ENCODE results near the gene C17orf58.

C17orf58 gene

GRCh38 chr17:67994817-67995569 is 1.3 kb downstream of the C17orf58 start:
- H3K36me3 ChIP-seq (ENCODE audit: low read depth), result peaks cover 7% of the 10 kb centered on the region
- DNase-seq (ENCODE audit: low spot score) (no peak), ATAC-seq (ENCODE audit: low read depth) (peak; percentile 52)
- no peak for TF ChIP-seq CTCF (IDR thresholded peaks at IDR 0.05; ENCODE audit: poor library complexity, severe bottlenecking)
- H3K9me3 ChIP-seq (ENCODE audit: severe bottlenecking), result no peaks in the 10 kb centered on the region
- H3K27ac ChIP-seq (ENCODE audit: poor library complexity, severe bottlenecking), result peak overlapping the region; percentile 78
- H3K27me3 ChIP-seq (ENCODE audit: insufficient read depth, poor library complexity, severe bottlenecking), result no peaks in the 10 kb centered on the region
- H3K4me3 ChIP-seq (ENCODE audit: severe bottlenecking), result peak overlapping the region; percentile 36
- peaks cover 10% of the 10 kb centered on the region for H3K4me1 ChIP-seq (ENCODE audit: insufficient read depth, poor library complexity, severe bottlenecking)

GRCh38 chr17:67993998-67994361 is 2.3 kb downstream of the C17orf58 start:
- ATAC-seq (ENCODE audit: low read depth) (no peak), DNase-seq (ENCODE audit: low spot score) (no peak)
- Histone ChIP-seq H3K36me3 (ENCODE audit: low read depth) (peaks cover 7% of the 10 kb centered on the region), H3K4me3 (ENCODE audit: severe bottlenecking) (peak overlapping the region; percentile 48), H3K27ac (ENCODE audit: poor library complexity, severe bottlenecking) (peak overlapping the region; percentile 78), H3K4me1 (ENCODE audit: insufficient read depth, poor library complexity, severe bottlenecking) (peaks cover 10% of the 10 kb centered on the region), H3K27me3 (ENCODE audit: insufficient read depth, poor library complexity, severe bottlenecking) (no peaks in the 10 kb centered on the region), H3K9me3 (ENCODE audit: severe bottlenecking) (no peaks in the 10 kb centered on the region)
- TF ChIP-seq CTCF (IDR thresholded peaks at IDR 0.05; ENCODE audit: poor library complexity, severe bottlenecking), result no peak

GRCh38 chr17:67993153-67993997 is 2.9 kb downstream of the C17orf58 start:
- Histone ChIP-seq H3K4me1 (ENCODE audit: insufficient read depth, poor library complexity, severe bottlenecking) (peaks cover 10% of the 10 kb centered on the region), H3K4me3 (ENCODE audit: severe bottlenecking) (peak overlapping the region; percentile 48), H3K27ac (ENCODE audit: poor library complexity, severe bottlenecking) (peak overlapping the region; percentile 78), H3K27me3 (ENCODE audit: insufficient read depth, poor library complexity, severe bottlenecking) (no peaks in the 10 kb centered on the region), H3K9me3 (ENCODE audit: severe bottlenecking) (no peaks in the 10 kb centered on the region), H3K36me3 (ENCODE audit: low read depth) (peaks cover 7% of the 10 kb centered on the region)
- peak; percentile 55 for ATAC-seq (ENCODE audit: low read depth)
- TF ChIP-seq CTCF (IDR thresholded peaks at IDR 0.05; ENCODE audit: poor library complexity, severe bottlenecking), result no peak
- peak; percentile 82 for DNase-seq (ENCODE audit: low spot score)

GRCh38 chr17:67992548-67993152 is 3.6 kb downstream of the C17orf58 start:
- H3K9me3 ChIP-seq (ENCODE audit: severe bottlenecking), result no peaks in the 10 kb centered on the region
- ATAC-seq (ENCODE audit: low read depth), result no peak
- peaks cover 7% of the 10 kb centered on the region for H3K36me3 ChIP-seq (ENCODE audit: low read depth)
- H3K27me3 ChIP-seq (ENCODE audit: insufficient read depth, poor library complexity, severe bottlenecking), result no peaks in the 10 kb centered on the region
- peak overlapping the region; percentile 48 for H3K4me3 ChIP-seq (ENCODE audit: severe bottlenecking)
- no peak for TF ChIP-seq CTCF (IDR thresholded peaks at IDR 0.05; ENCODE audit: poor library complexity, severe bottlenecking)
- peak overlapping the region; percentile 78 for H3K27ac ChIP-seq (ENCODE audit: poor library complexity, severe bottlenecking)
- peaks cover 10% of the 10 kb centered on the region for H3K4me1 ChIP-seq (ENCODE audit: insufficient read depth, poor library complexity, severe bottlenecking)
- no peak for DNase-seq (ENCODE audit: low spot score)

Data from RWPE2 (cell line).